IPS-NIHi7 (cell line): ENCODE results near the gene KIF19.
"Not testable (repeated sequence)": the region's sequence is repeated elsewhere in the genome, so short reads cannot be mapped to it uniquely, and the experiment has no call there.

Experiments used
- DNase-seq: peaks from one replicate; pipeline ENCODE4 v3.0.0; 2012; ENCODE audit warnings: mixed read lengths; ENCODE audit errors: extremely low spot score

Gene KIF19

DNA sequence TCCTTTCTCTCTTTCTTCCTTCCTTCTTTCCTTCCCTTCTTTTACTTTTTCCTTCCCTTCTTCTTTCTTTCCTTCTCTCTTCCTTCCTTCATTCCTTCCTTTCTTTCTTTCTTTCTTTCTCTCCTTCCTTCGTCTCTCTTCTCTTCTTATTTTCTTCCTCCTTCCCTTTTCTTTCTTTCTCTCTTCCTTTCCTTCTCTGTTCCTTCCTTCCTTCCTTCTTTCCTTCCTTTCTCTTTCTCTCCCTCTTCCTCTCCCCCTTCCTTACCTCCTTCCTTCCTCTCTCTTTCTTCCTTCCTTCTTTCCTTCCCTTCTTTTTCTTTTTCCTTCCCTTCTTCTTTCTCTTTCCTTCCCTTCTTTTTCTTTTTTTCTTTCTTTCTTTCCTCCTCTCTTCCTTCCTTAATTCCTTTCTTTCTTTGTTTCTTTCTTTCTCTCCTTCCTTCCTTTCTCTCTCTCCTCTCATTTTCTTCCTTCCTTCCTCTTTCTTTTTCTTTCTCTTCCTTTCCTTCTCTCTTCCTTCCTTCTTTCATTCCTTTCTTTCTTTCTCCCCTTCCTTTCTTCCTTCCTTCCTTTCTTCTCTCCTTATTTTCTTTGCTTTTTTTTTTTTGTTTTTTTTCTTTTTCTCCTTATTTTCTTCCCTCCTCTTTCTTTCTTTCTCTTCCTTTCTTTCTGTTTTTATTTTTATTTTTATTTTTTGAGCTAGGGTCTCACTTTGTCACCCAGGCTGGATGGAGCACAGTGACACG lies 64.1 kb downstream of the KIF19 start:
- no peak for DNase-seq

DNA sequence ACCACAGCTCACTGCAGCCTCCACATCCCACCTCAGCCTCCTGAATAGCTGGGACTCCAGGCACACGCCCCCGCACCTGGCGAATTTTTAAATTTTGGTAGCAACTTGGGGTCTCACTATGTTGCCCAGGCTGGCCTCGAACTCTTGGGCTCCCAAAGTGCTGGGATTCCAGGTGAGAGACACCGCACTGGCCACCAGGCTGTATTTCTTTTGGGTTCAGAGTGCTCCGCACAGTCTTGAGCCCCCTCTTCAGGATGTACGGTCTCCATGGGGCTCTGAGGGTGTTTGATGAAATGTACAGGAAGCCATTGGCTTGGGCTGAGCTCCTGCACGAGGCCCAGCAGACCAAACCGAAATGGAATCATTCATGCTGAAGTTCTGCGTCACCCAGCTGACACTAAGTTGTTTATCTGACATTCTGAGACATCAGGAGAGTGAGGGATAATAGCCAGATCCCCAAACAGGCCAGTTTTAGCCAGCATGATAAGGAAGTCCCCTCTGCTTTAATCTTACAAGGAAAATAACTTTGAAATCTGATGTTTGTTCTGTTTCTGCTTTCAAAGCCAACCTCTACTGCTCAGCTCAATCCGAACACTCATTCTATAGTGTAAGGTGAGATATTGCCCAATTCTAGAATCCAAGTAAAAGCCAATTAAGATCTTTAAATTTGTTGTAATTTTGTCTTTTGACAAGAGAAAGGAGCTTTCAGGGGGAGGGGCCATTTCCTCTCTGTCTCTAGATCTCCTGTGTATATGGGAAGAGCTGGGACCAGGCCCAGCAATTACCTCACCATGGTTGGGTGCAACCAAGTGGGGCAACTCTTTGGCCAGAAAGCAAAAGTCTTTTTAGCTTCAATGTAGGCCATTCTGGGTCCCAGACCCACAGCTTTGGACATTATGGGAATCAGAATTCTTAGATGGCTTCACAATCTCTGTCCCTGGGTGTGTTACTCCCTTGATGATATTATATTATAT lies 64.9 kb downstream of the KIF19 start:
- DNase-seq: no peak

DNA sequence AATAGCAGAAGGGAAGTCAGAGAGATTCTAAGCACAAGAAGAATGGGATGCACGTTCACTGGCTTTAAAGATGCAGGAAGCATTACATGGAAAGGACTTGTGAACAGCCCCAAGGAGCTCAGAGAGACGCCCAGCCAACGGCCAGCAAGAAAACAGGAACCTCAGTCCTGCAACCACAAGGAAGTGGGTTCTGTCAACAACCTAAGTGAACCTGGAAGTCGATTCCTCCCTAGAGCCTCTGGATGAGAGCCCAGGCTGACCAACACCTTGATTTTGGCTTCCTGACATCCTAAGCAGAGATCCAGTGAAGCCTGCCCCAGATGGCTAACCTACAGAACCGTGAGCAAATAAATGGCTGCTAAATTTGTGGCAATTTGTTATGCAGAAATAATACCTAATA lies 65.7 kb downstream of the KIF19 start:
- no peak for DNase-seq

DNA sequence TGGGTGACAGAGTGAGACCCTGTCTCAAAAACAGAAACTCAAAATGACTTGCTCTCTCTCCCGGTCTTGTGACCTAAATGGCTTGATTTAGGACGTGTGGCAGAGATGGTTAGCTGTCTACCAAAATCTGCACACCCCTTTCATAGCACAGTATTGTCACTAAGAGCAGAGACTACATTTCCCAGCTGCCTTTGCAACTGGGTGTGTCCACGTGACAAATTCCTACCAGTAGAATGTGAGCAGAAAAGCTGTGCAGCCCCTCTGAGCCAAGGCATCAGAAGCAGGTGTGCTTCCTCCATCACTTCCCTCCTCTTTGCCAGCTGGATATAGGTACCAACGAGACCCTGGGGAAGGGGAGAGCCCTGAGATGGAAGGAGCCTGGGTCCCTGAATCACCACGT lies 66.8 kb downstream of the KIF19 start:
- DNase-seq: no peak

DNA sequence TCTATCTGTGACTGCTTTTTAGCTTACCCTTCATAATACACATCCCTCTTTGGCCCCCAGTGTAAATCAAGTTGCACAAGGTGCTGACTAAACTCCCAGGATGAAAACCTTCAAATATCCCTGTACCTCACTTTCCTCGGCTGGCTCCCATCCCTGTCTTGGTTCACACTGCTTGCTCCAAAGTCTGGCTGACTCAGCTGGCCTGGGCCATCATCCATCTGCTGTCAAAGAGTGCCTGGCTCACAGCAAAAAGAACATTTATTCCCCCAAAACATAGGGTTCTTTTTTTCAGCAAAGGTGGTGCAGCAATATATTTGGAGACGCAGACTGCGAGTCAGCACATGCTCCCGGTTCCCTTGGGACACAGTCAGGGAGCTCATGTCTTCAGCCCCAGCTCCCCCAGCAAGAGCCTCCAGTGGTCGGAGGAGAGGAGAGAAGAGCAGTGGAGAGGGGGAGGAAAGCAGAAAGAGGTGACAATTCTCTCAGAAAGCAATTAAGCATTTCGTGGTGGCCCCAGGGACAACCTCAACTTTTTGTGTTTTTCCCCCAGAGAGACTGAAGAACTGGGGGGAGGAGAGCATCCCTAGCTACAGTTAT lies 67.4 kb downstream of the KIF19 start:
- no peak for DNase-seq

DNA sequence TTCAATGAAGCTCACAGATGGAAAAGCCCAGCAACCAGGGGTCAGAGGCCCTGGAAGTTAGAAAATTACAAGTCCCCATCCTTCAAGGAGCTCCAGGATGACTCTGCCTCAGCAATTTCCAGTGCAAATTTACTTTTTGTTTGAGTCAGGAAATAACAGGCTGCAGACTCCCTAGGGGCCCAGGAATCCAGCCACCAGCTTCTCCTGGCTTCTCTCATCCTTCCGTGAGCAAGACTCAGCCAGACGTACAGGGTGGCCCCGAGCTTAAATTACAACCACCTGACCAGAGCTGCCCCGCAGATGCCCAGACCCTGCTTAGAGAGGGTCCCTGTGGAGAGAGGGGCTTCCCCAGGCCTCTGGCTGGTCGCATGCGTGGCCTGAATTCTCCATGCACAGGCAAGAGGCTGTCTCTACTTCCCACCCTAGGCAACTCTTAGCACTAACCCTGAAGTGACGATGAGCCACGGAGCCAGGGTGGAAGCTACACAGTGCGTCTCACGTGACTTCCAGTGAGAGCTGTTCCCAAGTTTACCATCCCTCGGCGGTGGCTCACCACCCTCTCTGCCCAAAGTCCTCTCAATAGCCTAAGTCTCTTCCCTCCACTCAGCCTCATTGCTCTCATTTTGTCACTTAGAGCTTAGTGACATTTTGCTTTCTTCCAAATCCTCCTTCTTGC lies 68.4 kb downstream of the KIF19 start:
- DNase-seq: no peak

DNA sequence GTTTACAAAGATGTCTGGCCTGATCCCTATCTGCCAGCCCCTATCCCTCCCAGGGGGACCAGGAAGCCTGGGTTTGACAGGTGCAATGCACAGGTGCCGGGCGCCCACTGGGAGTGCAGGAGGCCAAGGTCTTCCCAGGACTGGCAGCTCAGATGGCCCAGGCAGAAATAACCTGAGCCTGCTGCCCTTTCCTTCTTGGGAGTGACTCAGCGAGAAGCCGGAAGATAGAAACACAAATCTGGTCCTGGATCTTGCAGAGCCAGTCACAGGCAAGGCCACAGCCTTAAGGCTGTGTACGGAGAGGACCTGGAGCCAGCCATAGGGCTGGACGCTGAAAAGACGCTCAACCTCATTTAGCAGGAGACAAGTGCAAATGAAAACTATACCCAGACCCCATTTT lies 69.0 kb downstream of the KIF19 start:
- no peak for DNase-seq

DNA sequence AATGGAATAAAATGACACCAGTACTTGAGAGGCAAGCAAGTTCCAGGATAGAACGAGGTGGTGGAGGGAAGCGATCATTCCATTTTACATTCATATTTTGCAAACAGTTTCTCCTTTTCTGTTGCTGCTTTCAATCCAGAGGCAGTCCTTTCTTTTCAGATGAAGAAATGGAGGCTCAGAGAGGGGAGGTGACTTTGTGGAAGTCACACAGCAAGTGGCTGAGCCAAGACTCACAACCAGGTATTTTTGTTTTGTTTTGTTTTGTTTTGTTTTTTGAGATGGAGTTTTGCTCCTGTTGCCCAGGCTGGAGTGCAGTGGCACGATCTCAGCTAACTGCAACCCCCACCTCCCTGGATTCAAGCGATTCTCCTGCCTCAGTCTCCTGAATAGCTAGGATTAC lies 70.5 kb downstream of the KIF19 start:
- no peak for DNase-seq

DNA sequence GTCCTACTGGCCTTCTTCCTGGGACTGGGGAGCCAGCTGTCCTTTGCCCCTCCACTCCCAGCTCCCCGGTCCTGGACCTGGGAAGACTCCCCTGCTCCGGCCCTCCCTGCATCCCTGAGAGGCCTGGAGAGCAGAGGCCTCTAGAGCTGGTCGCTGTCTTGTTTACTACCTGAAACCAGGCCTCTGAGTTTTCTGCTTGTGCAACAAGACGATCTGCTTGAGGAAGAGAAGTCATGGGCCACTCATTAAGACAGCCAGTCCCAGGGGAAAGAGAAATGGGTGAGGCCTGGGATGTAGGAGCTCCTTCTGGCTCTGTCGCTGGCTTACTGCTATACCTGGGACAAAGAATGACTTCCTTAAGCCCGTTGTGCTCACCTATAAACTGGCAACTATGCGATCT lies 76.0 kb downstream of the KIF19 start:
- no peak for DNase-seq

DNA sequence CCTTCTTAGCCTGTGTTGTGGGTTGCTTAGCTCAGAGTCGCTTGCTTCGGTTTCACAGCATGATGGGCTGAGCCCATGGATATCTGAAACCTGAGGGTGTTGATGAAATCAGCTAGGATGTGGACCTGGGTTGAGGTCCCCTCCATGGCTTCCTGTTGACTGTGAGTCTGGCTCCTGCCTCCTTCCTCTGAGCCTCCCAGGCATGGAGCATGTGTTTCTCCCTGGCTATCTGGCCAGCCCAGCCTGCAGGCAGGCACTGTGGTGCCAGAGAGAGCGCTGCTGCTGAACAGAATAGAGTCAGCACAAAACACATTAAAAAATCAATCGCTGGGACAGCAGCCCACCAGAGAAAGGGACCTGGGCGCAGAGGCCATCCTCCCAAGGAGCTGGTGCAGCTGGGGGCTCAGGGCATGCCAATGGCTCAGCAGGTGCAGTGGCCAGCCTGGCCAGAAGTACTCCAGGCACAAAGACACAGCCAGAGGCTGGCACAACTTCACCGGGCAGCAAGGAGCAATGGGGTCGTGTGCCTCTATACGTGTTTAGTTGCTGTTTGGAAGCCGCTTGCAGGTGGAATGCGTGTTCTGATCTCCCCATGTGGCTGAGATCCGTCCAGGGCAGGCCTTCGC lies 77.6 kb downstream of the KIF19 start:
- no peak for DNase-seq

DNA sequence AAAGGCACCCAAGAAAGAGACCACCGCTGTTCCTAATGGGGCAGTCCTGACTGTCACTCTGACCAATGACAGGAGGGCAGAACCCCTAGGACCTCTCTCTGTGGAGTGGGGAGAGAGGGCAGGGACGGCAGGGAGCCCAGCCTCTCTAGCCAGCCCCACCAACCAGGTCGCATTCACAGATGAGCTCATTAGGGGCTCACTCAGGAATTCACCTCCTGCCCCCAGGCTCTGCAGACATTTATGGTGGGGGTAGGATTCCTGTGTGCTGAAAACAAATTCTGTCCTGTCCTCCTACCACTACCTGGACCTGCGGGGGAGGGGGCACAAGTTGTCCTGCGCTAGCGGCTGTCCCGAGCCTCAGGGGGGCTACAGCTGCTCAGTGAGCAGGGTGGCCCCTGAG lies 78.2 kb downstream of the KIF19 start:
- peak; percentile 62 for DNase-seq

DNA sequence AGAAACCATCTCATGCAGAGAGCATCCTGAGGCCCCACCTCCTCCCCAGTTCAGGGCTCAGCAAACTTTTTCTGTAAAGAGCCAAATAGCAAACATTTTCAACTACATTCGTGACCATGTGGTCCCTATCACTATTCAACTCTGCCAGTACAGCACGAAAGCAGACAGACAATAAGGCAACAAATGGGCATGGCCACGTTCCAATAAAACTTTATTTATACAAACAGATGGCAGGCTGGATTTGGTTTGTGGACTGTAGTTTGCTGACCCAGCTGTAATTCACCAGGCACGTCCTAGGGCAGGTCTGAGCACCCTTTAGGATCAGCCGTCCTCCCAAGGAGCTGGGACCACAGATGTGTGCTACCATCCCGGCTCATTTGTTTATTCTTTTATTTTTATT lies 78.8 kb downstream of the KIF19 start:
- no peak for DNase-seq

DNA sequence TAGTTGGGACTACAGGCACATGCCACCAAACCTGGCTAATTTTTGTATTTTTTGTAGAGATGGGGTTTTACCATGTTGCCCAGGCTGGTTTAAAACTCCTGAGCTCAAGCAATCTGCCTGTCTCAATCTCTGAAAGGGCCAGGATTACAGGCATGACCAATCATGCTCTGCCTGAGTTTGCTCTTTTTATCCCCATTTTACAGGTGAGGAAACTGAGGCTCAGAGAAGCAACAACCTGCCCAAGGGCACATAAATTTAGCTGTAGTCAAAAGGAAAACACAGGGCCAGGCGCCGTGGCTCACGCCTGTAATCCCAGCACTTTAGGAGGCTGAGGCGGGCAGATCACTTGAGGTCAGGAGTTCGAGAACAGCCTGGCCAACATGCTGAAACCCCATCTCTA lies 79.3 kb downstream of the KIF19 start:
- not testable (repeated sequence) for DNase-seq
